Endothelial cell of umbilical vein (primary cell): ENCODE measurements around the gene DYNC1LI1. TPM values are rescaled to one million over a fixed set of nuclear protein-coding genes. Genes with fewer than 3 reads are reported as not detected.

Source experiments
- BruUV-seq: library from RNA; stranded (reverse); fragments of 400-500 nt; replicated peaks from 2 replicates; lab custom pipeline; 2021; lab: Mats Ljungman, UMichigan
- CTCF ChIA-PET: fragments of 300-600, 350-600 bp; sonication (Branson Sonifier 250); formaldehyde crosslinking; loops from one replicate; lab custom pipeline; 2021; ENCODE audit warnings: antibody characterized with exemption, inconsistent platforms; lab: Charles Lee
- POLR2A ChIA-PET: fragments of 300-600, 350-600 bp; sonication (Branson Sonifier 250); formaldehyde crosslinking; loops from one replicate; lab custom pipeline; 2021; ENCODE audit warnings: antibody characterized with exemption, inconsistent platforms; lab: Charles Lee
- DNase-seq: peaks from one replicate; pipeline ENCODE4 v3.0.0-alpha.2; 2011; ENCODE audit warnings: low read depth, low spot score
- FAIRE-seq: peaks from 2 replicates; lab custom pipeline; 2011; peaks lifted over from hg19 to GRCh38; lab: Jason Lieb, UNC
- H2AFZ ChIP-seq: 2 replicates; pipeline ENCODE4 v1.6.0; 2012; ENCODE audit warnings: low read depth, low read length, control low read depth, inconsistent platforms
- H3K27ac ChIP-seq: 2 replicates; pipeline ENCODE4 v1.5.1; 2011; ENCODE audit warnings: low read depth, mild to moderate bottlenecking, control low read depth, low read length, moderate library complexity; ENCODE audit not compliant: insufficient read depth
- H3K27me3 ChIP-seq, 2 experiments: 2 replicates each; pipeline versions ENCODE4 v1.6.0 to v1.6.1; 2011; ENCODE audit warnings: low read length in 2 of 2, mixed read lengths in 1 of 2; ENCODE audit not compliant: control insufficient read depth in 2 of 2, insufficient read depth in 2 of 2
- H3K36me3 ChIP-seq, 2 experiments: 2 replicates in 1 of 2; 3 replicates in 1 of 2; pipeline ENCODE4 v1.5.1; 2011; ENCODE audit warnings: low read length in 2 of 2, mild to moderate bottlenecking in 1 of 2, moderate library complexity in 1 of 2; ENCODE audit not compliant: control insufficient read depth in 2 of 2, insufficient read depth in 2 of 2; ENCODE audit errors: extremely low read depth in 1 of 2
- H3K4me1 ChIP-seq: 3 replicates; pipeline ENCODE4 v1.5.1; 2011; ENCODE audit warnings: mild to moderate bottlenecking, low read length; ENCODE audit not compliant: control insufficient read depth, insufficient read depth; ENCODE audit errors: extremely low read depth
- H3K4me2 ChIP-seq: 2 replicates; pipeline ENCODE4 v1.6.1; 2011; ENCODE audit warnings: low read length, control low read depth, mixed read lengths; ENCODE audit not compliant: insufficient read depth
- H3K4me3 ChIP-seq, 3 experiments: fragments of 200-600 bp in 1 of 3; sonication (generic), shearing (Covaris generic) in 1 of 3; replicated peaks in 1 of 3; 2 replicates each; pipeline ENCODE4 v1.5.1; 2011 to 2016; ENCODE audit warnings: control low read depth in 3 of 3, low read length in 3 of 3, mild to moderate bottlenecking in 2 of 3, inconsistent platforms in 1 of 3, low read depth in 1 of 3, moderate library complexity in 1 of 3; ENCODE audit not compliant: insufficient read depth in 1 of 3
- H3K79me2 ChIP-seq: 2 replicates; pipeline ENCODE4 v1.6.0; 2012; ENCODE audit warnings: low read length, inconsistent platforms; ENCODE audit not compliant: control insufficient read depth, insufficient read depth
- H3K9ac ChIP-seq: replicated peaks from 2 replicates; pipeline ENCODE3; 2011; ENCODE audit warnings: low read length, control low read depth; ENCODE audit not compliant: insufficient read depth; ENCODE audit errors: extremely low read depth
- H3K9me1 ChIP-seq: replicated peaks from 3 replicates; pipeline ENCODE4 v1.6.0; 2011; ENCODE audit warnings: mild to moderate bottlenecking, low read length; ENCODE audit not compliant: control insufficient read depth, insufficient read depth; ENCODE audit errors: extremely low read depth
- H3K9me3 ChIP-seq: replicated peaks from 2 replicates; pipeline ENCODE4 v1.5.1; 2012; ENCODE audit warnings: low read length, inconsistent platforms; ENCODE audit not compliant: control insufficient read depth, insufficient read depth
- H4K20me1 ChIP-seq: replicated peaks from 2 replicates; pipeline ENCODE3; 2011; ENCODE audit warnings: mild to moderate bottlenecking, low read length; ENCODE audit not compliant: control insufficient read depth, insufficient read depth; ENCODE audit errors: extremely low read depth
- CTCF ChIP-seq, 2 donors: IDR thresholded peaks; 1 replicate in 1 of 2; 2 replicates in 1 of 2; pipeline ENCODE4 v1.5.1; 2011; ENCODE audit warnings: low read length in 2 of 2, mild to moderate bottlenecking in 2 of 2, moderate library complexity in 2 of 2, control low read depth in 1 of 2, inconsistent platforms in 1 of 2, low read depth in 1 of 2; ENCODE audit not compliant: insufficient read depth in 1 of 2; ENCODE audit errors: extremely low read depth in 1 of 2
- EZH2 ChIP-seq: IDR thresholded peaks from 2 replicates; pipeline ENCODE4 v1.6.1; 2012; ENCODE audit warnings: borderline replicate concordance, low read depth, mild to moderate bottlenecking, moderate library complexity, low read length, inconsistent platforms; ENCODE audit not compliant: severe bottlenecking
- FOS ChIP-seq: IDR thresholded peaks from 2 replicates; pipeline ENCODE4 v1.6.1; 2011; ENCODE audit warnings: mild to moderate bottlenecking, low read length, moderate library complexity, borderline replicate concordance; ENCODE audit not compliant: insufficient read depth
- GATA2 ChIP-seq: IDR thresholded peaks from 2 replicates; pipeline ENCODE4 v1.7.0; 2011; ENCODE audit warnings: low read depth, mild to moderate bottlenecking, moderate library complexity, mixed read lengths, low read length; ENCODE audit not compliant: insufficient read length, insufficient read depth
- JUN ChIP-seq: IDR thresholded peaks from 2 replicates; pipeline ENCODE4 v1.6.1; 2011; ENCODE audit warnings: borderline replicate concordance, low read depth; ENCODE audit not compliant: insufficient read length, insufficient read depth
- MAX ChIP-seq: IDR thresholded peaks from 2 replicates; pipeline ENCODE4 v1.6.1; 2011; ENCODE audit not compliant: insufficient read depth, insufficient read length
- MYC ChIP-seq: IDR thresholded peaks from one replicate; pipeline ENCODE4 v1.6.1; 2011; ENCODE audit warnings: mild to moderate bottlenecking, low read depth, low read length
- POLR2A ChIP-seq: IDR thresholded peaks from 2 replicates; pipeline ENCODE4 v1.6.1; 2012; ENCODE audit warnings: low read depth, mild to moderate bottlenecking, control low read depth, low read length
- POLR2AphosphoS5 ChIP-seq: IDR thresholded peaks from 2 replicates; pipeline ENCODE4 v1.6.1; 2012; ENCODE audit warnings: low read depth, mild to moderate bottlenecking, control low read depth, low read length, moderate library complexity; ENCODE audit not compliant: insufficient read depth
- dilution Hi-C: fragments of 300-500 bp; cut with MboI; formaldehyde crosslinking; loops from one replicate; pipeline ENCODE4 v1.15.0; 2019; ENCODE audit warnings: low sequenced_read_pairs; ENCODE audit not compliant: extremely low pct_ligation_motif_present
- intact Hi-C: fragments of 100-400 bp; cut with micrococcal nuclease; formaldehyde crosslinking; loops from one replicate; pipeline ENCODE4 v1.10.0; 2022
- polyA plus RNA-seq, 4 experiments: library from polyadenylated mRNA; depleted of rRNA in 3 of 4; stranded (reverse) in 3 of 4; unstranded in 1 of 4; fragments of >200 nt; gene quantifications; 2 replicates each; pipeline versions ENCODE4 v1.2.1 to v1.2.3, GENCODE V29; 2011 to 2012; ENCODE audit warnings: missing spikeins in 1 of 4
- total RNA-seq: library from RNA; stranded (reverse); gene quantifications from 2 replicates; pipeline ENCODE4 v1.2.3, GENCODE V29; 2021

DYNC1LI1 gene
- total and polyA plus RNA-seq, 2 donors (not counting 3 experiments of a cell fraction or from before 2014, with no cell fraction given) = 14.9 to 47.6 TPM

GRCh38 chr3:32484436-32484835 lies 86.2 kb downstream of the DYNC1LI1 start:
- no peak overlapping the region for H3K4me3 ChIP-seq
- no peaks in the 10 kb centered on the region for H4K20me1 ChIP-seq
- ChIA-PET CTCF (interaction anchor here (1.3 to 1.5 kb wide), 3 partner anchors 12 to 110 kb away, joined by 3 to 5 read pairs (median 4); no protein-coding TSS in a partner anchor), POLR2A (no interaction called here)
- H2AFZ ChIP-seq = no peak overlapping the region
- no peaks in the 10 kb centered on the region for H3K9me3 ChIP-seq
- no peaks in the 10 kb centered on the region for H3K79me2 ChIP-seq
- no peak overlapping the region for H3K27ac ChIP-seq
- H3K4me1 ChIP-seq = peaks cover 4% of the 10 kb centered on the region
- H3K36me3 ChIP-seq = peaks cover 3% of the 10 kb centered on the region in 2 experiments
- DNase-seq (no peak), FAIRE-seq (no peak)
- intact Hi-C loops (no loop called here), dilution Hi-C loops (no loop called here)
- H3K9ac ChIP-seq = no peak overlapping the region
- BruUV-seq = no TSS peak
- TF ChIP-seq JUN (no peak), CTCF (IDR thresholded peaks at IDR 0.05; ENCODE audit: extremely low read depth in 1 of 2, insufficient read depth in 1 of 2, low read depth in 1 of 2, low read length in 2 of 2) (no peak), POLR2A (no peak), MAX (no peak), FOS (no peak), EZH2 (no peak), POLR2AphosphoS5 (no peak), MYC (no peak), GATA2 (no peak)
- no peaks in the 10 kb centered on the region for H3K9me1 ChIP-seq
- H3K4me2 ChIP-seq = no peak overlapping the region
- H3K27me3 ChIP-seq = no peaks in the 10 kb centered on the region
